Nephron progenitor cell (in vitro differentiated cells): ENCODE data around the gene CDH22.

Experiments used
- DNase-seq: peaks from one replicate; pipeline ENCODE4 v3.0.0; 2021
- H3K27ac Mint-ChIP-seq: 2 replicates; pipeline ENCODE4 v1.8.0; 2021; ENCODE audit warnings: mild to moderate bottlenecking, moderate library complexity, mixed read lengths
- H3K27me3 Mint-ChIP-seq: 2 replicates; pipeline ENCODE4 v1.8.0; 2021; ENCODE audit warnings: mild to moderate bottlenecking, low read depth, mixed read lengths; ENCODE audit not compliant: poor library complexity
- H3K36me3 Mint-ChIP-seq: 2 replicates; pipeline ENCODE4 v1.8.0; 2021; ENCODE audit warnings: low read depth, mixed read lengths
- H3K4me1 Mint-ChIP-seq: 2 replicates; pipeline ENCODE4 v1.8.0; 2021; ENCODE audit warnings: mixed read lengths
- H3K4me3 Mint-ChIP-seq: 2 replicates; pipeline ENCODE4 v1.8.0; 2021; ENCODE audit warnings: mild to moderate bottlenecking, moderate library complexity, mixed read lengths
- H3K9me3 Mint-ChIP-seq: 2 replicates; pipeline ENCODE4 v1.8.0; 2021; ENCODE audit warnings: mild to moderate bottlenecking, moderate library complexity, mixed read lengths
- TF ChIP-seq, protein P1 (sequence below): fragments of 200-600 bp; sonication (generic); IDR thresholded peaks from 2 replicates; pipeline ENCODE4 v1.5.0; 2021; ENCODE audit warnings: antibody characterized with exemption

Gene CDH22

DNA sequence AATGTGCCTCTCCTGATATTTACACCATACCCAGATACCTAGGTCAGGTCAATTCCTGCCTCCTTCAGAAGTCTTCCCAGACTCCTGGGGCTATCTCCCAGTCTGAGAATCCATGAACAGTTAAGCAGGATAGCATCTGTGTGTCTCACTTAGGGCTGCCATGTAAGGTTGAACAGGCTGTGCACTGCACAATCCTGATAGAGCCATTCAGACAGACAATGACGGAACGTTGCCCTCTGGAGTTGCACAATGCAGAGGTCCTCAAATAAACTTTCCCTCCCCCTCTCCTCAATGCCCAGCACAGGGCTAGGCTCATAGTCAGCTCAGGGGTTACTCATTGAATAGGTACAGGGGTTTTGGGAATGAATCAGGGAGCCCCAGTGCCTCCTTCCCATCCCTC lies 100.5 kb downstream of the CDH22 start:
- H3K27me3 Mint-ChIP-seq = peaks cover 18% of the 10 kb centered on the region
- DNase-seq = no peak
- H3K9me3 Mint-ChIP-seq = no peaks in the 10 kb centered on the region
- no peak overlapping the region for H3K4me3 Mint-ChIP-seq
- TF ChIP-seq, protein P1, sequence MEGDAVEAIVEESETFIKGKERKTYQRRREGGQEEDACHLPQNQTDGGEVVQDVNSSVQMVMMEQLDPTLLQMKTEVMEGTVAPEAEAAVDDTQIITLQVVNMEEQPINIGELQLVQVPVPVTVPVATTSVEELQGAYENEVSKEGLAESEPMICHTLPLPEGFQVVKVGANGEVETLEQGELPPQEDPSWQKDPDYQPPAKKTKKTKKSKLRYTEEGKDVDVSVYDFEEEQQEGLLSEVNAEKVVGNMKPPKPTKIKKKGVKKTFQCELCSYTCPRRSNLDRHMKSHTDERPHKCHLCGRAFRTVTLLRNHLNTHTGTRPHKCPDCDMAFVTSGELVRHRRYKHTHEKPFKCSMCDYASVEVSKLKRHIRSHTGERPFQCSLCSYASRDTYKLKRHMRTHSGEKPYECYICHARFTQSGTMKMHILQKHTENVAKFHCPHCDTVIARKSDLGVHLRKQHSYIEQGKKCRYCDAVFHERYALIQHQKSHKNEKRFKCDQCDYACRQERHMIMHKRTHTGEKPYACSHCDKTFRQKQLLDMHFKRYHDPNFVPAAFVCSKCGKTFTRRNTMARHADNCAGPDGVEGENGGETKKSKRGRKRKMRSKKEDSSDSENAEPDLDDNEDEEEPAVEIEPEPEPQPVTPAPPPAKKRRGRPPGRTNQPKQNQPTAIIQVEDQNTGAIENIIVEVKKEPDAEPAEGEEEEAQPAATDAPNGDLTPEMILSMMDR = no peak
- no peaks in the 10 kb centered on the region for H3K36me3 Mint-ChIP-seq
- H3K27ac Mint-ChIP-seq = no peak overlapping the region
- H3K4me1 Mint-ChIP-seq = peaks cover 46% of the 10 kb centered on the region

DNA sequence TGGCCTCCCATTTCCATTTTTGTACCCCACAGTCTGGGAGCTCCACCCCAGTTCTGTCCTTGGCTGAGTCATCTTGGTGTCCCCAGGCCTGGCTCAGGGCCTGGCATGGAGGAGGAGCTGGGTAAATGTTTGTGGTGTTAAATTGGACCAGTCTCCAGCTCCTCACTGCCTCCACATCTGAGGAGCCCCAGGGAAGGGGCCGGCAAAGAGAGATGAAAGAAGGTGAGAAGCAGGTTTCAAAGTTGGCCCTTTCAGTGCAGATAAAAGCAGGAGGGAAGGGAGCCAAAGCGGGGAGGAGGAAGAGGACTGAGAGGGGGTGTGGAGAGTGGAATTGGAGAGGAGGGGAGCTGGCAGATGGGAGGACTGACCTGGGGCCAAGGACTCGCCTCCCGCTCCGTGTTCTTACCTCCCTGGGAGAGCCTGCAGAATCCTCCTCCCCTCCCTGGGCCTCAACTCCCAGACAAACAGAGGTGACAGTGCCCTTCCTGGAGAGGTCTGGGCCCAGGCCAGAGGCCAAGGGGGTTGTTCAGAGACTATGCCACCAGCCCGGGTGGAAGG lies 101.2 kb downstream of the CDH22 start:
- H3K9me3 Mint-ChIP-seq = no peaks in the 10 kb centered on the region
- H3K36me3 Mint-ChIP-seq = no peaks in the 10 kb centered on the region
- DNase-seq = no peak
- peaks cover 43% of the 10 kb centered on the region for H3K4me1 Mint-ChIP-seq
- peaks cover 15% of the 10 kb centered on the region for H3K27me3 Mint-ChIP-seq
- H3K27ac Mint-ChIP-seq = no peak overlapping the region
- no peak overlapping the region for H3K4me3 Mint-ChIP-seq
- TF ChIP-seq, protein P1 = no peak

DNA sequence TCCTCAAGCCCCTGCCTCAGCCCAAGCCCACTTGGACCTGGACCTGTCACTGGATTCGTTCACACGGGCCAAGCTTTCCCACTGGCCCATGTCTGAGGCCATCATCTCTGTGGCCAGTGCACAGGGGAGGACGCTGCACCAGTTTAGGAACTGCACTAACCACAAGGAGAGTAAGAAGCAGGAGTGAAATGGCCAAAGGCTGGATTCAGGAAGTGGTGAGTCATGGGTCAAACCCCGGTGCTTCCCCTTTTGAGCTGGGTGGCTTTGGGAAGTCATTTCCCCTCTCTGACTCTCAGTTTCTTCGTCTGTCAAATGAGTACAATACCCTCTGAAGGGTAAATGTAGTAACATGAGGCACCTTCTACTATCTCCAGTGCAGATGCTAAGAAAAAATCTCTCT lies 102.3 kb downstream of the CDH22 start:
- no peaks in the 10 kb centered on the region for H3K36me3 Mint-ChIP-seq
- H3K27me3 Mint-ChIP-seq = peaks cover 19% of the 10 kb centered on the region
- peaks cover 44% of the 10 kb centered on the region for H3K4me1 Mint-ChIP-seq
- H3K9me3 Mint-ChIP-seq = no peaks in the 10 kb centered on the region
- H3K27ac Mint-ChIP-seq = no peak overlapping the region
- no peak for DNase-seq
- no peak overlapping the region for H3K4me3 Mint-ChIP-seq
- TF ChIP-seq, protein P1 = no peak

DNA sequence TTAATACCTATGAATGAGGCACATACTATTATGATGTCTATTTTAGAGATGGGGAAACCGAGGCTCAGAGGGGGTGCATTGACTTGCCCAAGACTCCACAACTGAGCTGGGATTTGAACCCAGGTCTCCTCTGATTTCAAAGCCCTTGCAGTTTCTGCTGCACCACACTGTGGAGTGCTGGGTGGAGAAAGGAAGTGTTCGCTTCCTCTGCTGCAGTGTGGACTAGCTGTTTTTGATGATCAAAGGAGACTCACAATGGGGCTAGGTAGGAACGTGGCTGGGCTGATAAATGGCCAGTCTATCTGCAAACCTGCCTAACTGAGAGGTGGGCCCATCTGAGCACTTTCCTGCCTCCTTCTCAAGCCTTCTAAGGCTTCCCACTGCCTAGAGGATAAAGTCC lies 102.9 kb downstream of the CDH22 start:
- no peak overlapping the region for H3K27ac Mint-ChIP-seq
- no peak overlapping the region for H3K4me3 Mint-ChIP-seq
- no peak for DNase-seq
- peaks cover 44% of the 10 kb centered on the region for H3K4me1 Mint-ChIP-seq
- no peaks in the 10 kb centered on the region for H3K36me3 Mint-ChIP-seq
- peaks cover 19% of the 10 kb centered on the region for H3K27me3 Mint-ChIP-seq
- TF ChIP-seq, protein P1 = no peak
- H3K9me3 Mint-ChIP-seq = no peaks in the 10 kb centered on the region

DNA sequence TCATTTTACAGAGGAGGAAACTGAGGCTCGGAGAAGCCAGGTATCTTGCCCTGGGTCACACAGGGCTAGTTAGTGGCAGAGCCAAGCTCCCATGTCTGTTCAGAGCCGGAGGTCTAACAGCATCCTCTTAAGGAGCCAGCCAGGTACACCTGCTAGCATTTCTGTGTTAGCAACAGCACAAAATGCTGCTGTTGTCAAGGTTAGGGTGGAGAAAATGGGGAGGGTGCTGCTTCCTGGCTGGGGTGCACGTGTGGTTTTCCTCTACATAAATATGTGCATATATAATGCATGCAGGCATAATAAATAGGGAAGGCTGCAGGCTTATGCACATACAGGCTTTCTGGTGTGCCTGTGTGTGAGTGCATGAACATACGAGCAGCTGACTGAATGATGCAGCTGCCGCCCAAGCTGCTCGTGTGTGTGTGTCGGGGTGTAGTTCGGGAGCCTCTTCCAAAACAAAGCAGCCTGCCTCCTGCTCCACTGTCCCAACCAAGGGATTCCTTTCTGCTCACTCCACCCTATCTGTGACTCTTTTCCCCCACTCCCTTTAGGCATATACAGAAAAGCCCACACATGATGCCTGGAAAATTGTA lies 103.6 kb downstream of the CDH22 start:
- H3K4me1 Mint-ChIP-seq = peaks cover 44% of the 10 kb centered on the region
- H3K27me3 Mint-ChIP-seq = peaks cover 21% of the 10 kb centered on the region
- TF ChIP-seq, protein P1 = no peak
- DNase-seq = no peak
- H3K27ac Mint-ChIP-seq = no peak overlapping the region
- no peaks in the 10 kb centered on the region for H3K9me3 Mint-ChIP-seq
- H3K36me3 Mint-ChIP-seq = no peaks in the 10 kb centered on the region
- no peak overlapping the region for H3K4me3 Mint-ChIP-seq

DNA sequence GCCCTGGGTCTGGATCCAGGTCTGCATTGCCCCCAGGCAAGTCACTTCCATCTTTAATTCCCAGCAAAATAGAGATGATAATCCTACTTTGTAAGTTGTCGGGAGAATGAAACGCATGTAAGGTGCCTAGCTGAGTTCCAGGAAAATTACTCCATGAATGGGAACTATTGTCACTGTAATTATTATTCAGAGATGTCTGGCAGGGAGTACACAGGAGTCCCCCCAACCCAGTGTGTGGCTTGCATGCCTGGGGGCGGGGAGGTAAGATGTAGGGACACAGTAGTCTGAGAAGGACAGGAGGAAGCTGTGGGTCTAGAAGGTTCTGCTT lies 104.8 kb downstream of the CDH22 start:
- H3K27ac Mint-ChIP-seq = peak overlapping the region; percentile 3
- peaks cover 27% of the 10 kb centered on the region for H3K27me3 Mint-ChIP-seq
- no peaks in the 10 kb centered on the region for H3K9me3 Mint-ChIP-seq
- no peak for DNase-seq
- peaks cover 47% of the 10 kb centered on the region for H3K4me1 Mint-ChIP-seq
- no peaks in the 10 kb centered on the region for H3K36me3 Mint-ChIP-seq
- TF ChIP-seq, protein P1 = no peak
- no peak overlapping the region for H3K4me3 Mint-ChIP-seq
